ENCODE data around the gene MYO5A.

- TF ChIP-seq POLR2A (IDR thresholded peaks at IDR 0.05; ENCODE audit: low read depth, low read length) (no peak), POLR2AphosphoS5 (IDR thresholded peaks at IDR 0.05; ENCODE audit: low read depth, low read length) (no peak), TAF1 (IDR thresholded peaks at IDR 0.05; ENCODE audit: low read depth, low read length) (no peak)
Observed at GRCh38 chr15:52408823-52409222, 119.9 kb downstream of the MYO5A start.
